HepG2 (cell line): Measurements from ENCODE around the gene ANKRD13C.

Experiments
- CTCF ChIP-seq: sonication (generic); formaldehyde crosslinking; IDR thresholded peaks from 2 replicates; pipeline ENCODE4 v1.5.0; 2020; ENCODE audit warnings: mild to moderate bottlenecking, missing genetic modification reagents, moderate library complexity
- SMARCC2 ChIP-seq: fragments of 450-650 bp; IDR thresholded peaks from 2 replicates; pipeline ENCODE4 v1.6.1; 2017; ENCODE audit warnings: antibody characterized with exemption, mild to moderate bottlenecking

- no peak for TF ChIP-seq CTCF (CRISPR knock-in tag)
- no peak for TF ChIP-seq SMARCC2
Observed at GRCh38 chr1:70277875-70278274, 76.6 kb downstream of the ANKRD13C start.
